Measurements from ENCODE around the gene RGL1.

The RGL1 gene

GRCh38 chr1:183870351-183871077 is 65.6 kb downstream of the RGL1 start:
- no peak for TF ChIP-seq CTCF (IDR thresholded peaks at IDR 0.05; ENCODE audit: insufficient read depth, low read length, poor library complexity, severe bottlenecking)
- H3K36me3 ChIP-seq (ENCODE audit: control insufficient read depth, insufficient read depth, low read length) = peaks cover 6% of the 10 kb centered on the region
- H3K4me3 ChIP-seq (replicated peaks; ENCODE audit: low read depth, low read length) = no peak overlapping the region
- no peak for DNase-seq (ENCODE audit: extremely low read depth, insufficient read length)
- H3K27me3 ChIP-seq (replicated peaks; ENCODE audit: control insufficient read depth, insufficient read depth, low read length) = no peaks in the 10 kb centered on the region

GRCh38 chr1:183871142-183871541 is 66.2 kb downstream of the RGL1 start:
- Histone ChIP-seq H3K36me3 (ENCODE audit: control insufficient read depth, insufficient read depth, low read length) (peaks cover 4% of the 10 kb centered on the region), H3K4me3 (replicated peaks; ENCODE audit: low read depth, low read length) (no peak overlapping the region), H3K27me3 (replicated peaks; ENCODE audit: control insufficient read depth, insufficient read depth, low read length) (no peaks in the 10 kb centered on the region)
- DNase-seq (ENCODE audit: extremely low read depth, insufficient read length) = no peak
- no peak for TF ChIP-seq CTCF (IDR thresholded peaks at IDR 0.05; ENCODE audit: insufficient read depth, low read length, poor library complexity, severe bottlenecking)

- H3K4me3 ChIP-seq (replicated peaks; ENCODE audit: low read depth, low read length) = no peak overlapping the region
- H3K36me3 ChIP-seq (ENCODE audit: control insufficient read depth, insufficient read depth, low read length) = peaks cover 2% of the 10 kb centered on the region
- no peak for TF ChIP-seq CTCF (IDR thresholded peaks at IDR 0.05; ENCODE audit: insufficient read depth, low read length, poor library complexity, severe bottlenecking)
- no peak for DNase-seq (ENCODE audit: extremely low read depth, insufficient read length)
- H3K27me3 ChIP-seq (replicated peaks; ENCODE audit: control insufficient read depth, insufficient read depth, low read length) = no peaks in the 10 kb centered on the region
Observed at GRCh38 chr1:183871601-183872000, 66.7 kb downstream of the RGL1 start.

- H3K4me3 ChIP-seq (replicated peaks; ENCODE audit: low read depth, low read length) = no peak overlapping the region
- no peaks in the 10 kb centered on the region for H3K27me3 ChIP-seq (replicated peaks; ENCODE audit: control insufficient read depth, insufficient read depth, low read length)
- TF ChIP-seq CTCF (IDR thresholded peaks at IDR 0.05; ENCODE audit: insufficient read depth, low read length, poor library complexity, severe bottlenecking) = no peak
- H3K36me3 ChIP-seq (ENCODE audit: control insufficient read depth, insufficient read depth, low read length) = no peaks in the 10 kb centered on the region; the same call in none of the 2 replicates
- DNase-seq (ENCODE audit: extremely low read depth, insufficient read length) = no peak
Observed at GRCh38 chr1:183872403-183872802, 67.5 kb downstream of the RGL1 start.

GRCh38 chr1:183873642-183874041 is 68.7 kb downstream of the RGL1 start:
- no peak for TF ChIP-seq CTCF (IDR thresholded peaks at IDR 0.05; ENCODE audit: insufficient read depth, low read length, poor library complexity, severe bottlenecking)
- no peak overlapping the region for H3K4me3 ChIP-seq (replicated peaks; ENCODE audit: low read depth, low read length)
- H3K36me3 ChIP-seq (ENCODE audit: control insufficient read depth, insufficient read depth, low read length) = no peaks in the 10 kb centered on the region; the same call in none of the 2 replicates
- peak; percentile 15 for DNase-seq (ENCODE audit: extremely low read depth, insufficient read length)
- H3K27me3 ChIP-seq (replicated peaks; ENCODE audit: control insufficient read depth, insufficient read depth, low read length) = no peaks in the 10 kb centered on the region

All from GM06990 (cell line).